GM13977 (cell line): ENCODE measurements around the gene GNPTAB.

ENCODE experiments used
- DNase-seq: peaks from one replicate; pipeline ENCODE4 v3.0.0; 2012; ENCODE audit warnings: low spot score
- CTCF ChIP-seq: IDR thresholded peaks from 2 replicates; pipeline ENCODE4 v1.5.1; 2012; ENCODE audit warnings: mild to moderate bottlenecking, control low read depth; ENCODE audit not compliant: insufficient read depth; ENCODE audit errors: extremely low read depth, missing control alignments
- in situ Hi-C: fragments of 300-500 bp; cut with MboI; formaldehyde crosslinking; loops from one replicate; pipeline ENCODE4 v1.12.0; 2022; ENCODE audit warnings: low sequenced_read_pairs, low pct_unique_long_range_greater_than_20kb, mixed read lengths, inconsistent platforms; ENCODE audit not compliant: unreplicated experiment

GNPTAB gene

GRCh38 chr12:101768781-101769180 lies 62.0 kb downstream of the GNPTAB start:
- no peak for DNase-seq
- no peak for TF ChIP-seq CTCF
- in situ Hi-C loops, result loop anchor here (10.0 to 25.0 kb wide), 2 partner anchors 354 to 969 kb away; no protein-coding TSS in a partner anchor

DNA sequence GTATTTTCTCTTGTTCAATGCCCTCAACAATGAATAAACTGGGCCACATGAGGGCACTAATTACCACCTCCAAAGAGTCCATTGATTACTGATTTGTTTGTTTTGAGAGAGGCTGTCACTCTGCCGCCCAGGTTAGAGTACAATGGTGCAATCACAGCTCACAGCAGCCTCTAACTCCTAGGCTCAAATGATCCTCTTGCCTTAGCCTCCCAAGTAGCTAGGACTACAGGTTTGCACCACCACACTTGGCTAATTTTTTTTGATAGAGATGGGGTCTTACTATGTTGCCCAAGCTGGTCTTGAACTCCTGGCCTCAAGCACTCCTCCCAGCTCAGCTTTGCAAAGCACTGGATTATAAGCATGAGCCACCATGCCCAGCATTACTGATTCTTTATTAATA lies 63.2 kb downstream of the GNPTAB start:
- DNase-seq, result no peak
- TF ChIP-seq CTCF, result no peak
- in situ Hi-C loops, result loop anchor here (10.0 to 25.0 kb wide), 2 partner anchors 353 to 970 kb away; no protein-coding TSS in a partner anchor

- DNase-seq, result no peak
- in situ Hi-C loops, result loop anchor here (10.0 to 25.0 kb wide), 2 partner anchors 349 to 973 kb away; no protein-coding TSS in a partner anchor
- no peak for TF ChIP-seq CTCF
Observed at GRCh38 chr12:101764051-101764792, 66.5 kb downstream of the GNPTAB start.

GRCh38 chr12:101763246-101763931 lies 67.4 kb downstream of the GNPTAB start:
- TF ChIP-seq CTCF, result no peak
- DNase-seq, result no peak
- in situ Hi-C loops, result loop anchor here (10.0 to 25.0 kb wide), 2 partner anchors 349 to 974 kb away; no protein-coding TSS in a partner anchor

- TF ChIP-seq CTCF, result no peak
- no peak for DNase-seq
- in situ Hi-C loops, result loop anchor here (10.0 to 25.0 kb wide), 2 partner anchors 347 to 976 kb away; no protein-coding TSS in a partner anchor
Observed at GRCh38 chr12:101761781-101762180, 69.0 kb downstream of the GNPTAB start.

GRCh38 chr12:101761350-101761749 lies 69.4 kb downstream of the GNPTAB start:
- no peak for DNase-seq
- in situ Hi-C loops, result loop anchor here (10.0 to 25.0 kb wide), 2 partner anchors 347 to 976 kb away; no protein-coding TSS in a partner anchor
- no peak for TF ChIP-seq CTCF
